ENCODE data around the gene CDK5R1. TPM values are rescaled to one million over a fixed set of nuclear protein-coding genes. Genes with fewer than 3 reads are reported as not detected.

The CDK5R1 gene
- polyA plus RNA-seq, 3 donors, result 0.44 to 1.0 (median 0.48) TPM

GRCh38 chr17:32482568-32483320 is 4.0 kb upstream of the CDK5R1 start:
- H3K27ac ChIP-seq (ENCODE audit: low read depth in 1 of 2, low read length in 2 of 2), result no peak overlapping the region

More at GRCh38 chr17:32482568-32483320, 4.0 kb upstream of the CDK5R1 start:
- Histone ChIP-seq H3K4me3 (replicated peaks in 1 of 3; ENCODE audit: low read depth in 2 of 3, low read length in 3 of 3) (no peak overlapping the region), H2AFZ (ENCODE audit: insufficient read depth, low read depth, low read length, poor library complexity, severe bottlenecking) (no peak overlapping the region), H3K36me3 (replicated peaks in 1 of 2; ENCODE audit: control insufficient read depth in 1 of 2, insufficient read depth in 2 of 2, low read length in 2 of 2) (peaks cover 49 to 52% of the 10 kb centered on the region in 2 donors), H3K9me3 (replicated peaks in 1 of 2; ENCODE audit: control insufficient read depth in 1 of 2, insufficient read depth in 1 of 2, low read length in 2 of 2) (no peaks in the 10 kb centered on the region), H4K20me1 (ENCODE audit: insufficient read depth, low read length) (peaks cover 13% of the 10 kb centered on the region), H3K4me2 (replicated peaks; ENCODE audit: extremely low read depth, low read length, poor library complexity, severe bottlenecking) (no peak overlapping the region), H3K4me1 (ENCODE audit: control insufficient read depth in 1 of 2, insufficient read depth in 2 of 2, low read length in 2 of 2) (peaks cover 8 to 13% of the 10 kb centered on the region in 2 donors), H3K9ac (ENCODE audit: insufficient read depth, low read length, poor library complexity, severe bottlenecking) (no peak overlapping the region), H3K27me3 (ENCODE audit: control insufficient read depth in 2 of 2, insufficient read depth in 2 of 2, low read length in 2 of 2) (peaks cover 0 to 3% of the 10 kb centered on the region in 2 donors), H3K79me2 (ENCODE audit: insufficient read depth, low read length) (peaks cover 3% of the 10 kb centered on the region)
- intact Hi-C loops (cut with micrococcal nuclease), result loop anchor here in 1 of 2 donors (5.0 kb wide), 2 partner anchors 125 to 275 kb away; no protein-coding TSS in a partner anchor
- Mint-ChIP-seq H3K9me3 (peaks cover 0 to 2% (median 0%) of the 10 kb centered on the region in 7 donors), H3K4me1 (peaks cover 8% of the 10 kb centered on the region), H3K4me3 (no peak overlapping the region), H3K27me3 (ENCODE audit: low read depth in 3 of 3) (peaks cover 0 to 5% (median 3%) of the 10 kb centered on the region in 3 donors), H3K36me3 (peaks cover 48 to 56% of the 10 kb centered on the region in 2 donors), H3K27ac (peak overlapping the region in 2 of 7 donors; percentile 12 to 18)
- WGBS (ENCODE audit: insufficient coverage), result 80% methylated on average over 5 of the region's 11 CpGs
- no peak for DNase-seq
- TF ChIP-seq CTCF (IDR thresholded peaks at IDR 0.05), result no peak

Measured in CD14-positive monocyte (primary cell).